ENCODE measurements around the gene MGLL. TPM values are rescaled to one million over a fixed set of nuclear protein-coding genes. Genes with fewer than 3 reads are reported as not detected.

The MGLL gene
- total RNA-seq, 4 donors from 2014 or later, result 12.6 to 44.8 (median 32.3) TPM

DNA sequence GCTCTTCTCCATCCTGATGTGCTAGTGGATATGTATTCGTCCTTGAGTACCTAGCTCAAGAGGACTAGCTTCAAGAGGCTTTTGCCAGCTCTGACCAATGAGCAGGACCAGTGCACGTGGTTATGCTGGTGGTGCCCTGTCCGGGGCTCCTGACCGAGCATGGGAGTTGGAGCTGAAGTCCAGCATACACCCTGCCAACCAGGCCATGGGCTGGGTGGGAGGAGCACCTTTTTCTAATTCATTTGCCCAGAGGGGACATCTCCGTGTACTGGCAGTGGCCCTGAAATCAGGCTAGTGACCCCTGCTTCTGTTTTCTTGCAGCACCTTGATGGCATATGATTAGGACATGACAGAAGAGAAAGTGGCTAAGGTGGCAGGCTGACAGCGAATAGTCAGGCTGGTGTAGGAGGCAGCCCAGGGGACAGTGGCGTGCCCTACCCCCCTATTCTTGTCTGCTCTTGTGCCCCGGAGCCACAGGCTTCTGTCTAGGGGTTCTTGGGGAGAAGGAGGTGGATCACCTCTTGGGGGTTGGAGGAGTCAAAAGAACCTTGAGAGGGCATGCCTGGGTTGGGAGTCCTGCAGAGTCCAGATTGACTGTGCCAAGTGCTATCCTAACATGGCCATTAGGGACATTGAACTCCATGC is 176.8 kb downstream of the MGLL start:
- DNase-seq, result no peak
- H3K4me3 ChIP-seq, result no peak overlapping the region
- intact Hi-C loops (cut with DNase I; ENCODE audit: low total_unique reads), result no loop called here
- H3K9me3 ChIP-seq, result no peaks in the 10 kb centered on the region
- no peak for TF ChIP-seq POLR2A (IDR thresholded peaks at IDR 0.05)
- TF ChIP-seq, protein P1, sequence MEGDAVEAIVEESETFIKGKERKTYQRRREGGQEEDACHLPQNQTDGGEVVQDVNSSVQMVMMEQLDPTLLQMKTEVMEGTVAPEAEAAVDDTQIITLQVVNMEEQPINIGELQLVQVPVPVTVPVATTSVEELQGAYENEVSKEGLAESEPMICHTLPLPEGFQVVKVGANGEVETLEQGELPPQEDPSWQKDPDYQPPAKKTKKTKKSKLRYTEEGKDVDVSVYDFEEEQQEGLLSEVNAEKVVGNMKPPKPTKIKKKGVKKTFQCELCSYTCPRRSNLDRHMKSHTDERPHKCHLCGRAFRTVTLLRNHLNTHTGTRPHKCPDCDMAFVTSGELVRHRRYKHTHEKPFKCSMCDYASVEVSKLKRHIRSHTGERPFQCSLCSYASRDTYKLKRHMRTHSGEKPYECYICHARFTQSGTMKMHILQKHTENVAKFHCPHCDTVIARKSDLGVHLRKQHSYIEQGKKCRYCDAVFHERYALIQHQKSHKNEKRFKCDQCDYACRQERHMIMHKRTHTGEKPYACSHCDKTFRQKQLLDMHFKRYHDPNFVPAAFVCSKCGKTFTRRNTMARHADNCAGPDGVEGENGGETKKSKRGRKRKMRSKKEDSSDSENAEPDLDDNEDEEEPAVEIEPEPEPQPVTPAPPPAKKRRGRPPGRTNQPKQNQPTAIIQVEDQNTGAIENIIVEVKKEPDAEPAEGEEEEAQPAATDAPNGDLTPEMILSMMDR (IDR thresholded peaks at IDR 0.05), result no peak
- no peak overlapping the region for H3K27ac ChIP-seq
- no peaks in the 10 kb centered on the region for H3K36me3 ChIP-seq
- no peaks in the 10 kb centered on the region for H3K4me1 ChIP-seq
- no peaks in the 10 kb centered on the region for H3K27me3 ChIP-seq

DNA sequence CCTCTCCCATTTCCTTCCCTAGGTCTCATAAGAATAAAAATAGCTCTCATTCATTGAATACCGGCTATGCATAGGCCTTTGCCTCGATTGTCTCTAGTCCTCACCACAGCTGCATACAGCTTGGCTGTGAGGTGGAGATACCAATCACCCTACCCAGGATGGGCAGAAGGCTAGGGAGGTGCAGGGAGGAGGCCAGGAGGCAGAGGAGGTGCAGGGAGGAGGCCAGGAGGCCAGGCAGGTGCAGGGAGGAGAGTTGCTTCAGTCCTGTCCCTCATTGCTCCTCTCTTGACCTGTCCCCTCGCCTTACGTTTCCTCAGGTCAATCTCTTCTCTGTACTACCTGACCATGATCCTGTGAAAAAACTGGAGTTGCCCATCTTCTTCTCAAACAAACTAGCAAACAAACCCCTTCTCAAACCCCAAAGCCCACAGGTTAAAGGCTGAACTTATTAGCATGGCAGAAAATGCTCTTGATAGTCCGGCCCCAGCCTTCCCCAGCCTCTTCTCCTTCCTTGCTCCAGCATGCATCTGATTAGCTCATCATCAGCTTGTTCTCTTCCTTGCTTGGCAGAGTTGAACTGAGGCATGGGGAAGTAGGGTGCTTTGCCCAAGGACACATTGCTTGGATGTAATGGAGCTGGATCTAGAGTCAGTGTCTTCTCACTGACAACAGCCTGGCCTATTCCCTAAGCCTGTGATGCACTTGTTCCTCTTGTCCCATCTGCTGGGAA is 177.5 kb downstream of the MGLL start:
- intact Hi-C loops (cut with DNase I; ENCODE audit: low total_unique reads), result no loop called here
- Histone ChIP-seq H3K4me3 (no peak overlapping the region), H3K27me3 (no peaks in the 10 kb centered on the region), H3K36me3 (no peaks in the 10 kb centered on the region), H3K27ac (no peak overlapping the region), H3K4me1 (no peaks in the 10 kb centered on the region), H3K9me3 (no peaks in the 10 kb centered on the region)
- no peak for DNase-seq
- TF ChIP-seq, protein P1 (IDR thresholded peaks at IDR 0.05), result no peak
- no peak for TF ChIP-seq POLR2A (IDR thresholded peaks at IDR 0.05)

- intact Hi-C loops (cut with DNase I; ENCODE audit: low total_unique reads), result no loop called here
Observed at GRCh38 chr3:127640042-127640355, 182.3 kb downstream of the MGLL start.

DNA sequence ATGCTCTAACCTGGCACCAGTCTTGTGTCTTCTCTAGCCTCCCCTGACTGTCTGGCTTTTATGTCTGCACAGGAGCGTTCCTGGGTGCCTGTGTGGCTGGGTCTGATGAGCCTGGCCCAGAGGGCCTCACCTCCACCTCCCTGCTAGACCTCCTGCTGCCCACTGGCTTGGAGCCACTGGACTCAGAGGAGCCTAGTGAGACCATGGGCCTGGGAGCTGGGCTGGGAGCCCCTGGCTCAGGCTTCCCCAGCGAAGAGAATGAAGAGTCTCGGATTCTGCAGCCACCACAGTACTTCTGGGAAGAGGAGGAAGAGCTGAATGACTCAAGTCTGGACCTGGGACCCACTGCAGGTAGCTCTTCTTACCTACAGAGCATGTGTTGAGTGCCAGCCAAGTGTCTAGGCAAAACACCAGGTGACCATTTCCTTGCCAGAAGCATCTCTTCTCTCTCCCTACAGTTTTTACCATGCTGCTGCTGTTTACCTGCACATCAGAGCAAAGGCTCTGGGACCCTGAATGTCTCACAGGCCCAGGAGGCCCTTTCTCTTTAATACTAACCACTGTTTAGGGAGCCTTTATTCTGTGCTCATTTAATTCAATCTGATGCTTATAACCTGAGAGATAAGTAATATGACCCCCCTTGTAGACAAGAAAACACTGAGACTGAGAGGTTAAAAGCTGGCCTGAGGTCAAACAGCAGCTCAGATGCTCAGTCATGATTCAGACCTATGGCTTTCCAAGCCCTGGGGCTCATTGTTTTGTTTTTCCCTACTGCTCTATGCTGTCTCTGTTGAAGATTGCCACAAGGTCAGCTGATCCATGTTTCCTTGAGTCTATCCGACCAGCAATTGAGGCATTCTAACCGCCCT is 182.9 kb downstream of the MGLL start:
- no peak overlapping the region for H3K27ac ChIP-seq
- no peak overlapping the region for H3K4me3 ChIP-seq
- TF ChIP-seq, protein P1 (IDR thresholded peaks at IDR 0.05), result no peak
- TF ChIP-seq POLR2A (IDR thresholded peaks at IDR 0.05), result no peak
- no peaks in the 10 kb centered on the region for H3K36me3 ChIP-seq
- H3K9me3 ChIP-seq, result no peaks in the 10 kb centered on the region
- H3K27me3 ChIP-seq, result no peaks in the 10 kb centered on the region
- intact Hi-C loops (cut with DNase I; ENCODE audit: low total_unique reads), result no loop called here
- DNase-seq, result no peak
- no peaks in the 10 kb centered on the region for H3K4me1 ChIP-seq

More at GRCh38 chr3:127640042-127640355, 182.3 kb downstream of the MGLL start:
- TF ChIP-seq, protein P1 (IDR thresholded peaks at IDR 0.05), result no peak
- no peak for TF ChIP-seq POLR2A (IDR thresholded peaks at IDR 0.05)
- H3K27ac ChIP-seq, result no peak overlapping the region
- no peaks in the 10 kb centered on the region for H3K27me3 ChIP-seq
- no peak for DNase-seq
- H3K4me1 ChIP-seq, result no peaks in the 10 kb centered on the region
- no peaks in the 10 kb centered on the region for H3K36me3 ChIP-seq
- H3K9me3 ChIP-seq, result no peaks in the 10 kb centered on the region
- H3K4me3 ChIP-seq, result no peak overlapping the region

Other genes starting within 250 kb of the MGLL start
- 10 to 100 TPM; 22.4 to 72.5 (median 37.7) TPM for gene TPRA1, start 231.8 kb downstream of the MGLL start, total RNA-seq
- gene MCM2, start 224.1 kb downstream of the MGLL start, total RNA-seq, result 10 to 100 TPM in 2 of 4 donors, 1 to 10 TPM in 2; 5.9 to 80.3 (median 15.7) TPM
- 10 to 100 TPM in 1 of 4 donors, 1 to 10 TPM in 1, not detected in 2; 1.5 to 13.5 TPM for gene PODXL2, start 193.3 kb downstream of the MGLL start, total RNA-seq
- gene ABTB1, start 149.6 kb downstream of the MGLL start, total RNA-seq, result 10 to 100 TPM; 14.4 to 42.8 (median 28.8) TPM
- 1 to 10 TPM in 2 of 4 donors, under 1 TPM in 1, not detected in 1; 0.59 to 2.8 (median 2.1) TPM for gene KBTBD12, start 92.7 kb upstream of the MGLL start, total RNA-seq
- gene SEC61A1, start 229.9 kb upstream of the MGLL start, total RNA-seq, result 100 to 1,000 TPM in 2 of 4 donors, 10 to 100 TPM in 2; 55.9 to 197 (median 116) TPM